HepG2 (cell line): ENCODE data around the gene C9orf50. TPM values are rescaled to one million over a fixed set of nuclear protein-coding genes. Genes with fewer than 3 reads are reported as not detected.

Experiments used
- ARNT2 ChIP-seq: sonication (generic); formaldehyde crosslinking; IDR thresholded peaks from 2 replicates; pipeline ENCODE4 v1.8.0; 2022; ENCODE audit warnings: mild to moderate bottlenecking, low read depth, missing genetic modification reagents, moderate library complexity
- BCL3 ChIP-seq: sonication (generic); formaldehyde crosslinking; IDR thresholded peaks from 2 replicates; pipeline ENCODE4 v1.5.1; 2020; ENCODE audit warnings: mild to moderate bottlenecking, missing genetic modification reagents, moderate library complexity
- BRCA1 ChIP-seq: sonication (generic); formaldehyde crosslinking; IDR thresholded peaks from 2 replicates; pipeline ENCODE4 v1.4.0; 2020; ENCODE audit warnings: missing genetic modification reagents
- DNMT1 ChIP-seq: sonication (generic); formaldehyde crosslinking; IDR thresholded peaks from 2 replicates; pipeline ENCODE4 v1.5.1; 2020; ENCODE audit warnings: mild to moderate bottlenecking, missing genetic modification reagents
- ERF ChIP-seq: IDR thresholded peaks from 2 replicates; pipeline ENCODE4 v1.6.1; 2018; ENCODE audit warnings: missing biosample characterization, missing genetic modification reagents
- HDAC2 ChIP-seq: sonication (generic); formaldehyde crosslinking; IDR thresholded peaks from 2 replicates; pipeline ENCODE4 v1.4.0; 2020; ENCODE audit warnings: missing genetic modification reagents
- HNRNPUL1 ChIP-seq: fragments of 200-400 bp; formaldehyde crosslinking; IDR thresholded peaks from 2 replicates; pipeline ENCODE4 v1.6.1; 2017; ENCODE audit warnings: low read depth, mild to moderate bottlenecking, low read length, moderate library complexity
- MZF1 ChIP-seq: sonication (generic); formaldehyde crosslinking; IDR thresholded peaks from 2 replicates; pipeline ENCODE4 v1.8.1; 2023; ENCODE audit warnings: mild to moderate bottlenecking, missing genetic modification reagents, borderline replicate concordance
- NR0B2 ChIP-seq: sonication (generic); formaldehyde crosslinking; IDR thresholded peaks from 2 replicates; pipeline ENCODE4 v1.4.0; 2020; ENCODE audit warnings: mild to moderate bottlenecking, missing genetic modification reagents
- PHF5A ChIP-seq: IDR thresholded peaks from one replicate; pipeline ENCODE4 v1.6.1; 2018; ENCODE audit warnings: low read depth, missing genetic modification reagents; ENCODE audit not compliant: unreplicated experiment
- RBM39 ChIP-seq: fragments of 200-400 bp; formaldehyde crosslinking; IDR thresholded peaks from one replicate; pipeline ENCODE4 v1.6.1; 2018; ENCODE audit warnings: antibody characterized with exemption, mild to moderate bottlenecking, low read depth, low read length; ENCODE audit not compliant: poor library complexity, severe bottlenecking
- RXRA ChIP-seq: sonication (generic); formaldehyde crosslinking; IDR thresholded peaks from 2 replicates; pipeline ENCODE4 v1.5.1; 2020; ENCODE audit warnings: missing genetic modification reagents
- SCMH1 ChIP-seq: sonication (generic); formaldehyde crosslinking; IDR thresholded peaks from 2 replicates; pipeline ENCODE4 v1.9.0; 2021; ENCODE audit warnings: missing genetic modification reagents, mild to moderate bottlenecking, borderline replicate concordance
- SRSF4 ChIP-seq: fragments of 200-400 bp; formaldehyde crosslinking; IDR thresholded peaks from one replicate; pipeline ENCODE4 v1.6.1; 2018; ENCODE audit warnings: mild to moderate bottlenecking, low read depth, low read length, moderate library complexity; ENCODE audit not compliant: poor library complexity, severe bottlenecking
- TAF15 ChIP-seq: fragments of 200-400 bp; formaldehyde crosslinking; IDR thresholded peaks from one replicate; pipeline ENCODE4 v1.6.1; 2018; ENCODE audit warnings: mild to moderate bottlenecking, low read depth, low read length; ENCODE audit not compliant: poor library complexity, severe bottlenecking
- ZFP41 ChIP-seq: sonication (generic); formaldehyde crosslinking; IDR thresholded peaks from 2 replicates; pipeline ENCODE4 v1.4.0; 2020; ENCODE audit warnings: mild to moderate bottlenecking, missing genetic modification reagents, borderline replicate concordance
- ZNF337 ChIP-seq: sonication (generic); formaldehyde crosslinking; IDR thresholded peaks from 2 replicates; pipeline ENCODE4 v1.5.1; 2020; ENCODE audit warnings: missing genetic modification reagents, low read depth, mild to moderate bottlenecking, borderline replicate concordance
- ZNF589 ChIP-seq: sonication (generic); formaldehyde crosslinking; conservative IDR thresholded peaks from 2 replicates; pipeline ENCODE4 v1.8.0; 2022; ENCODE audit warnings: mild to moderate bottlenecking, moderate library complexity, missing genetic modification reagents
- ZNF781 ChIP-seq: sonication (generic); formaldehyde crosslinking; IDR thresholded peaks from 2 replicates; pipeline ENCODE4 v1.5.1; 2020; ENCODE audit warnings: borderline replicate concordance, mild to moderate bottlenecking, missing genetic modification reagents; ENCODE audit errors: not compliant biosample characterization
- ZNF782 ChIP-seq: sonication (generic); formaldehyde crosslinking; IDR thresholded peaks from 2 replicates; pipeline ENCODE4 v1.4.0; 2020; ENCODE audit warnings: missing genetic modification reagents, mild to moderate bottlenecking, borderline replicate concordance
- polyA plus RNA-seq, 8 experiments: library from polyadenylated mRNA; depleted of rRNA in 3 of 8; stranded (reverse) in 7 of 8; unstranded in 1 of 8; fragments of >200 nt; fragmentation: Illumina TruSeq in 4 of 8; extraction: Trizol in 4 of 8; gene quantifications; 2 replicates each; pipeline versions ENCODE4 v1.2.1 to v1.2.3, GENCODE V29; 2011 to 2016; ENCODE audit warnings: low read depth in 4 of 8, missing spikeins in 1 of 8, mixed read lengths in 1 of 8; ENCODE audit not compliant: insufficient read depth in 1 of 8
- total RNA-seq, 5 experiments: library from RNA; depleted of rRNA; stranded (reverse); fragments of >200 nt; fragmentation: Illumina TruSeq; extraction: Trizol; gene quantifications; 2 replicates each; pipeline ENCODE4 v1.2.3, GENCODE V29; 2016; ENCODE audit warnings: low read depth in 1 of 5
- TF ChIP-seq, protein P1 (sequence below): sonication (generic); formaldehyde crosslinking; IDR thresholded peaks from 2 replicates; pipeline ENCODE4 v1.4.0; 2020; ENCODE audit warnings: mild to moderate bottlenecking, missing genetic modification reagents
- TF ChIP-seq, protein P2 (sequence below), 2 experiments: sonication (generic) in 1 of 2; formaldehyde crosslinking in 1 of 2; IDR thresholded peaks; 2 replicates each; pipeline versions ENCODE4 v1.4.0 to v1.6.1; 2016 to 2020; ENCODE audit warnings: borderline replicate concordance in 1 of 2, low read depth in 1 of 2, mild to moderate bottlenecking in 1 of 2, missing genetic modification reagents in 1 of 2

C9orf50 gene
- total and polyA plus RNA-seq, 2 of the 13 experiments (the other 11 are each of a cell fraction or from before 2014, with no cell fraction given) = not detected

DNA sequence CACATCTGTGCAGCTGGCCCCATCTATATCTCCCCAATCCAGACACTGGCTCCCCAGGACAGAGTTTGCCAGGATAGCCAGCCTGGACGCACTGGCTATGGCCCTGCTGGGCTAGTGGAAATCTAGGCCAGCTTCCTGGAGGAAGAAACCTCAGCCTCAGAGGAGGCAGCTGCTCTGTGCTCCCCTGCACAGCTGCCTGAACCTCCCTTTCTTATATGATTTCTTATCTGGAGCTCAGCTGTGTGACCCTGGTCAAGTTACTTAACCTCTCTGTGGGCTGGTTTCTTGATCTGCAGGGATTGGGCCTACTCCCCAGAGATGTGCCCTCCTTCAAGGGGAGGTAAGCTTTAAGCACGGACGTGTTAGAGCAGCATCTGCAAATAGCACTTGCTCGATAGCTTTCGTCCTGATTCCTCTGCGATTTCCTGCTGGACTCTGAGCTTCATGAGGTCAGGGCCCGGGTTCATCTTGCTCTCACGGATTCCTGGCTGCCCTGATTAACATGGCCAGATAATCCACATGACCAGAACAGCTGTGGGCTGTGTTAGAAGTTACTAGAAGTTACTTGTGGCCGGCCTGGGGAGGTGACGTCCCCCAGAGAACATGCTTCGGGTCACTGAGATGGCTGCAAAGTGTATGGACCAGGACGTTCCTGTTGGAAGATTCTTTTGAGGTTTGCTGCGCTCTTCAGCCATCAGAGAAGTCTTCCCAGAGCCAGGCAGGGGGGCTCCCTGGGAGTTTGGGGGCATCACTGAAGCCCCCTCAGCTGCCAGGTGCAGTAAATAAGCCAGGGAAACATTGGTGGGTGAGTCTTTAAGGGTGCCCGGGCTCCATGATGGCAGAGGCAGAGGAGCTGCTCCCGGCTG lies 14.5 kb downstream of the C9orf50 start (continued):
- TF ChIP-seq SRSF4 (no peak), ZNF337 (CRISPR knock-in tag) (no peak), ZNF782 (CRISPR knock-in tag) (no peak), ZNF781 (CRISPR knock-in tag) (peak; percentile 72), ZFP41 (CRISPR knock-in tag) (no peak), DNMT1 (CRISPR knock-in tag) (no peak), RBM39 (no peak), BRCA1 (CRISPR knock-in tag) (no peak), ARNT2 (CRISPR knock-in tag) (0 out of 2 replicates have a peak, but pooled peaks have one; percentile 23), ERF (peak; percentile 71; the same call in 1 of the 2 replicates), MZF1 (CRISPR knock-in tag) (no peak), PHF5A (CRISPR knock-in tag) (peak; percentile 66), BCL3 (CRISPR knock-in tag) (0 out of 2 replicates have a peak, but pooled peaks have one; percentile 26), NR0B2 (CRISPR knock-in tag) (no peak), SCMH1 (CRISPR knock-in tag) (no peak), HDAC2 (CRISPR knock-in tag) (peak; percentile 85), RXRA (CRISPR knock-in tag) (peak; percentile 90), ZNF589 (no peak), TAF15 (no peak), HNRNPUL1 (no peak)
- TF ChIP-seq, protein P1, sequence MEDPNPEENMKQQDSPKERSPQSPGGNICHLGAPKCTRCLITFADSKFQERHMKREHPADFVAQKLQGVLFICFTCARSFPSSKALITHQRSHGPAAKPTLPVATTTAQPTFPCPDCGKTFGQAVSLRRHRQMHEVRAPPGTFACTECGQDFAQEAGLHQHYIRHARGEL (CRISPR knock-in tag) = no peak
- TF ChIP-seq, protein P2, sequence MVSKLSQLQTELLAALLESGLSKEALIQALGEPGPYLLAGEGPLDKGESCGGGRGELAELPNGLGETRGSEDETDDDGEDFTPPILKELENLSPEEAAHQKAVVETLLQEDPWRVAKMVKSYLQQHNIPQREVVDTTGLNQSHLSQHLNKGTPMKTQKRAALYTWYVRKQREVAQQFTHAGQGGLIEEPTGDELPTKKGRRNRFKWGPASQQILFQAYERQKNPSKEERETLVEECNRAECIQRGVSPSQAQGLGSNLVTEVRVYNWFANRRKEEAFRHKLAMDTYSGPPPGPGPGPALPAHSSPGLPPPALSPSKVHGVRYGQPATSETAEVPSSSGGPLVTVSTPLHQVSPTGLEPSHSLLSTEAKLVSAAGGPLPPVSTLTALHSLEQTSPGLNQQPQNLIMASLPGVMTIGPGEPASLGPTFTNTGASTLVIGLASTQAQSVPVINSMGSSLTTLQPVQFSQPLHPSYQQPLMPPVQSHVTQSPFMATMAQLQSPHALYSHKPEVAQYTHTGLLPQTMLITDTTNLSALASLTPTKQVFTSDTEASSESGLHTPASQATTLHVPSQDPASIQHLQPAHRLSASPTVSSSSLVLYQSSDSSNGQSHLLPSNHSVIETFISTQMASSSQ (IDR thresholded peaks at IDR 0.05; ENCODE audit: low read depth) = 0 out of 2 replicates have a peak, but pooled peaks have one; percentile 6
- TF ChIP-seq, protein P2 (CRISPR knock-in tag; IDR thresholded peaks at IDR 0.05; ENCODE audit: borderline replicate concordance) = no peak; the same call in 1 of the 2 replicates
